HepG2 (cell line): Measurements from ENCODE around the gene MYL12B. TPM values are rescaled to one million over a fixed set of nuclear protein-coding genes. Genes with fewer than 3 reads are reported as not detected.

Experiments used
- ATAC-seq: fragments of 200-7000 bp; cut with Tn5 transposase; 3 replicates; pipeline ENCODE4 v1.9.1; 2020; ENCODE audit warnings: mild to moderate bottlenecking, moderate library complexity
- BruUV-seq: library from RNA; stranded (reverse); fragments of 400-500 nt; replicated peaks from 2 replicates; lab custom pipeline; 2021; lab: Mats Ljungman, UMichigan
- CTCF ChIA-PET: fragments of 300-600 bp; formaldehyde crosslinking; extraction: SDS; loops from one replicate; lab custom pipeline; 2021; ENCODE audit warnings: low total read pairs, inconsistent platforms, low intra/inter-chr PET ratio; lab: Yijun Ruan, JAX
- POLR2A ChIA-PET: fragments of 350-600 bp; sonication (Branson Sonifier 250); formaldehyde crosslinking; loops from one replicate; lab custom pipeline; 2020; ENCODE audit warnings: antibody characterized with exemption, inconsistent platforms; lab: Yijun Ruan, JAX
- DNase-seq: peaks from one replicate; pipeline ENCODE4 v3.0.0-alpha.2; 2015; ENCODE audit warnings: low spot score
- FAIRE-seq: peaks from 3 replicates; lab custom pipeline; 2011; peaks lifted over from hg19 to GRCh38; lab: Jason Lieb, UNC
- H2AFZ ChIP-seq: one replicate; pipeline ENCODE4 v1.6.1; 2011; ENCODE audit warnings: low read length, inconsistent platforms
- H3K27ac ChIP-seq: fragments of 300-600 bp; 3 replicates; pipeline ENCODE4 v1.8.0; 2011; ENCODE audit warnings: mixed run types, mild to moderate bottlenecking, mixed read lengths, low read length, inconsistent platforms; ENCODE audit not compliant: insufficient read depth; ENCODE audit errors: extremely low read length
- H3K27me3 ChIP-seq, 2 experiments: fragments of 200-600 bp in 1 of 2; 2 replicates in 1 of 2; 3 replicates in 1 of 2; pipeline versions ENCODE4 v1.6.0 to v1.8.0; 2011; ENCODE audit warnings: low read length in 2 of 2, mild to moderate bottlenecking in 2 of 2, moderate library complexity in 2 of 2, inconsistent platforms in 1 of 2; ENCODE audit not compliant: insufficient read depth in 2 of 2, control insufficient read depth in 1 of 2
- H3K36me3 ChIP-seq, 2 experiments: fragments of 200-600 bp in 1 of 2; replicated peaks in 1 of 2; 2 replicates in 1 of 2; 3 replicates in 1 of 2; pipeline versions ENCODE4 v1.5.1 to v1.8.0; 2011; ENCODE audit warnings: low read length in 2 of 2, inconsistent platforms in 1 of 2; ENCODE audit not compliant: insufficient read depth in 2 of 2, control insufficient read depth in 1 of 2
- H3K4me1 ChIP-seq: 2 replicates; pipeline ENCODE4 v1.5.1; 2012; ENCODE audit warnings: low read length, inconsistent platforms; ENCODE audit not compliant: insufficient read depth
- H3K4me2 ChIP-seq: 2 replicates; pipeline ENCODE4 v1.6.0; 2011; ENCODE audit warnings: low read depth, low read length, inconsistent platforms
- H3K4me3 ChIP-seq, 3 experiments: fragments of 200-600 bp in 1 of 3; sonication (generic), shearing (Covaris generic) in 1 of 3; replicated peaks in 1 of 3; 2 replicates each; pipeline ENCODE4 v1.5.1; 2011 to 2016; ENCODE audit warnings: low read length in 3 of 3, inconsistent platforms in 2 of 3, low read depth in 2 of 3, mild to moderate bottlenecking in 2 of 3, control low read depth in 1 of 3, mixed read lengths in 1 of 3; ENCODE audit not compliant: insufficient read depth in 1 of 3
- H3K79me2 ChIP-seq: one replicate; pipeline ENCODE4 v1.6.1; 2011; ENCODE audit warnings: low read length, inconsistent platforms; ENCODE audit not compliant: insufficient read depth
- H3K9ac ChIP-seq: 2 replicates; pipeline ENCODE4 v1.6.0; 2011; ENCODE audit warnings: mild to moderate bottlenecking, low read depth, low read length, inconsistent platforms; ENCODE audit not compliant: insufficient read depth
- H3K9me3 ChIP-seq: 2 replicates; pipeline ENCODE4 v1.5.1; 2012; ENCODE audit warnings: mild to moderate bottlenecking, low read length
- H4K20me1 ChIP-seq: 2 replicates; pipeline ENCODE4 v1.6.0; 2011; ENCODE audit warnings: inconsistent platforms, mild to moderate bottlenecking, low read length, moderate library complexity; ENCODE audit not compliant: insufficient read depth
- ATM ChIP-seq: fragments of 450-650 bp; IDR thresholded peaks from 2 replicates; pipeline ENCODE4 v1.7.1; 2017; ENCODE audit warnings: mild to moderate bottlenecking, borderline replicate concordance
- CEBPB ChIP-seq: IDR thresholded peaks from 2 replicates; pipeline ENCODE4 v1.6.1; 2011; ENCODE audit warnings: low read depth, low read length, improper control_type of control experiment, borderline replicate concordance
- CEBPG ChIP-seq: IDR thresholded peaks from 2 replicates; pipeline ENCODE4 v1.6.1; 2016
- FOXA1 ChIP-seq, 2 experiments: fragments of 450-650 bp in 1 of 2; sonication (generic) in 1 of 2; formaldehyde crosslinking in 1 of 2; IDR thresholded peaks; 2 replicates each; pipeline versions ENCODE4 v1.4.0 to v1.6.1; 2016 to 2020; ENCODE audit warnings: missing genetic modification reagents in 1 of 2
- KAT7 ChIP-seq: IDR thresholded peaks from 2 replicates; pipeline ENCODE4 v1.6.1; 2018; ENCODE audit warnings: borderline replicate concordance, missing compliant biosample characterization
- NFYC ChIP-seq: IDR thresholded peaks from 2 replicates; pipeline ENCODE4 v1.6.1; 2016; ENCODE audit warnings: missing genetic modification reagents, missing compliant biosample characterization
- NR2F6 ChIP-seq, 2 experiments: IDR thresholded peaks; 2 replicates each; pipeline ENCODE4 v1.6.1; 2016; ENCODE audit warnings: antibody characterized with exemption in 1 of 2, mild to moderate bottlenecking in 1 of 2
- ZNF605 ChIP-seq: sonication (generic); formaldehyde crosslinking; IDR thresholded peaks from 2 replicates; pipeline ENCODE4 v1.8.0; 2022; ENCODE audit warnings: mild to moderate bottlenecking, missing genetic modification reagents
- ZNF768 ChIP-seq: sonication (generic); formaldehyde crosslinking; IDR thresholded peaks from 2 replicates; pipeline ENCODE4 v1.4.0; 2020; ENCODE audit warnings: missing genetic modification reagents
- ZNF879 ChIP-seq: sonication (generic); formaldehyde crosslinking; IDR thresholded peaks from 2 replicates; pipeline ENCODE4 v1.8.1; 2023; ENCODE audit warnings: missing genetic modification reagents
- ZNF891 ChIP-seq: sonication (generic); formaldehyde crosslinking; IDR thresholded peaks from 2 replicates; pipeline ENCODE4 v1.5.0; 2020; ENCODE audit warnings: mild to moderate bottlenecking, missing genetic modification reagents
- WGBS: methylation state at CpG from one replicate; pipeline ENCODE4 v1.1.6; 2017; ENCODE audit warnings: low lambda C conversion rate; 5-methylcytosine and 5-hydroxymethylcytosine counted together
- in situ Hi-C: cut with HindIII; loops from 2 replicates; pipeline ENCODE4 v1.10.0; 2017; ENCODE audit warnings: low pct_unique_long_range_greater_than_20kb; ENCODE audit not compliant: extremely low pct_ligation_motif_present
- intact Hi-C: fragments of 100-400 bp; cut with micrococcal nuclease; formaldehyde crosslinking; loops from one replicate; pipeline ENCODE4 v1.10.0; 2022; ENCODE audit not compliant: unreplicated experiment
- polyA plus RNA-seq, 8 experiments: library from polyadenylated mRNA; depleted of rRNA in 3 of 8; stranded (reverse) in 7 of 8; unstranded in 1 of 8; fragments of >200 nt; fragmentation: Illumina TruSeq in 4 of 8; extraction: Trizol in 4 of 8; gene quantifications; 2 replicates each; pipeline versions ENCODE4 v1.2.1 to v1.2.3, GENCODE V29; 2011 to 2016; ENCODE audit warnings: low read depth in 4 of 8, missing spikeins in 1 of 8, mixed read lengths in 1 of 8; ENCODE audit not compliant: insufficient read depth in 1 of 8
- total RNA-seq, 5 experiments: library from RNA; depleted of rRNA; stranded (reverse); fragments of >200 nt; fragmentation: Illumina TruSeq; extraction: Trizol; gene quantifications; 2 replicates each; pipeline ENCODE4 v1.2.3, GENCODE V29; 2016; ENCODE audit warnings: low read depth in 1 of 5

Gene MYL12B
- total and polyA plus RNA-seq, 2 of the 13 experiments (the other 11 are each of a cell fraction or from before 2014, with no cell fraction given): 265 to 340 TPM

DNA sequence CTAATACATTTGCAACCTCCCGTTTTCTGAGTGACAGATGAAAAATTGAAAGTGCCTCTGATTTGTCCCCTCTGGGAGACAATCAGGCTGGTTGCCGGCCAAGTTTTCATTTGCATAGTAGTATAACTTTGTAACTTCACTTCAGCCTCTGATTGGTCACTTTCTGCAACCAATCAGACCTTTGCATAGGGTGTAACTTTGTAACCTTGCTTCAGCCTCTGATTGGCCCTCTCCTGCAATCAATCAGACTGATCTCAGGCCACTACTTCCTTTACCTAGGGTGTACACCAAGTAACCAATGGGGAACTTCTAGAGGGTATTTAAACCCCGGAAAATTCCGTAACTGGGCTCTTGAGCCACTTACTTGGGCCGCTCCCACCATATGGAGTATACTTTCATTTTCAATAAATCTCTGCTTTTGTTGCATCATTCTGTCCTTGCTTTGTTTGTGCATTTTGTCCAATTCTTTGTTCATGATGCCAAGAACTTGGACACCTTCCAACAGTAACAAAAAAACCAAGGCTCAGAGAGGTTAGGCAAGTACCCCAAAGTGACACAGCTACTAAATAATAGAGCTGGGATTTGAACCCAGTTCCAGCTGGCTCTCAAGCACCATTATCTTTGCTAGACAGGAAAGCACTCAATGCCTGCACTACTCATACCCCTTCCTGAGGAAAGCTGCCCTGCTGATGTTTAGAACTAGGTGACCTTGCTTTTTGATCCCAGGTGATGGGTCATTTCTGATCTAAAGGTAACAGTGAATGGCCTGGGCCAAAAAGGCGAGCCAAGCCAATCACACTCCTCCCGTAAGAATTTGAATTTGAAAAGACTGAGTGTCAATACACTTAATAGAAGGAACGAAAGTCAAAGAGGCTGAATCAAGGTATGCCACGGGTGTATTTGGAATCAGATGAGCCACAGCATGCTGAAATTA, 31.3 kb upstream of the MYL12B start (continued):
- TF ChIP-seq ZNF879 (CRISPR knock-in tag): no peak
- peak; percentile 71; the same call in 1 of the 2 replicates for TF ChIP-seq ZNF768 (CRISPR knock-in tag)
- TF ChIP-seq CEBPB: peak; percentile 27; the same call in 1 of the 2 replicates
- TF ChIP-seq NR2F6 (IDR thresholded peaks at IDR 0.05): no peak
- TF ChIP-seq NR2F6 (CRISPR knock-in tag; IDR thresholded peaks at IDR 0.05): 0 out of 2 replicates have a peak, but pooled peaks have one; percentile 15
- 0 out of 2 replicates have a peak, but pooled peaks have one; percentile 30 for TF ChIP-seq ZNF605
- peak; percentile 64 for TF ChIP-seq NFYC (CRISPR knock-in tag)

DNA sequence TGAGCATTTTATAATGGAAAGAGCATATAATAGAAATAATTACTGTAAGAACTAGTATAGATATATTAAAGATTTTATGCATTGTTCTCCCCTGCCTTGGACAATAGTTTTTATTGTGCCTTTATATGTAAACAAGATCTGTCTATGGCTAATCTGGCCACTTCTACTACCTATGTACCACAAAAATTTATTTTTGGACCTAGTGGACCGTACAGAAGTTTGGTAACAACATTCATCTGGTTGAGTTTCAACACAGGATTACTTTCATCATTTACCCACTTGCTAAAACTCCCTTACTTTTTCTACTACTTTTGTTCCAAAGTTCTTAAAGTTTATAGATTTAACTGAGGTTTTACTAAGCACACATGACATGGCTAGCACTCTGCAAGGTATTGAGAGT, 28.9 kb upstream of the MYL12B start:
- no peaks in the 10 kb centered on the region for H3K27me3 ChIP-seq
- intact Hi-C loops (loop anchor here (1.0 to 2.0 kb wide), 2 partner anchors 14 to 80 kb away; partner anchors contain the start of gene MYOM1), in situ Hi-C loops (no loop called here)
- peak overlapping the region; percentile 71 for H3K9ac ChIP-seq
- FAIRE-seq (no peak), ATAC-seq (peak; percentile 19; the same call in 2 of the 3 replicates), DNase-seq (no peak)
- peaks cover 71% of the 10 kb centered on the region for H3K4me1 ChIP-seq
- TF ChIP-seq ZNF891 (CRISPR knock-in tag) (no peak), ATM (no peak), CEBPG (CRISPR knock-in tag) (0 out of 2 replicates have a peak, but pooled peaks have one; percentile 3), KAT7 (CRISPR knock-in tag) (no peak), FOXA1 (IDR thresholded peaks at IDR 0.05) (no peak), FOXA1 (CRISPR knock-in tag; IDR thresholded peaks at IDR 0.05) (0 out of 2 replicates have a peak, but pooled peaks have one; percentile 19)
- TSS peak; percentile 89 for BruUV-seq
- H3K9me3 ChIP-seq: no peaks in the 10 kb centered on the region
- H4K20me1 ChIP-seq: no peaks in the 10 kb centered on the region
- H3K4me2 ChIP-seq: peak overlapping the region; percentile 66
- POLR2A ChIA-PET: interaction anchor here (1.2 to 2.8 kb wide), 6 partner anchors 8 to 385 kb away, joined by 3 to 54 read pairs (median 10); partner anchors contain the start of gene MYL12A
- no peak overlapping the region for H2AFZ ChIP-seq
- H3K27ac ChIP-seq: peak overlapping the region; percentile 95
- WGBS: 17% methylated on average over 1 of the region's 1 CpG
- no peaks in the 10 kb centered on the region for H3K36me3 ChIP-seq
- CTCF ChIA-PET: no interaction called here
- no peaks in the 10 kb centered on the region for H3K79me2 ChIP-seq
- peak overlapping the region in 2 of 3 experiments; percentile 17 to 36; a peak in 1 of 6 replicates for H3K4me3 ChIP-seq
